Measurements from ENCODE around the gene ZYX. TPM values are rescaled to one million over a fixed set of nuclear protein-coding genes. Genes with fewer than 3 reads are reported as not detected.

Gene ZYX
- total RNA-seq, 1 donor from 2014 or later, result 290 TPM

DNA sequence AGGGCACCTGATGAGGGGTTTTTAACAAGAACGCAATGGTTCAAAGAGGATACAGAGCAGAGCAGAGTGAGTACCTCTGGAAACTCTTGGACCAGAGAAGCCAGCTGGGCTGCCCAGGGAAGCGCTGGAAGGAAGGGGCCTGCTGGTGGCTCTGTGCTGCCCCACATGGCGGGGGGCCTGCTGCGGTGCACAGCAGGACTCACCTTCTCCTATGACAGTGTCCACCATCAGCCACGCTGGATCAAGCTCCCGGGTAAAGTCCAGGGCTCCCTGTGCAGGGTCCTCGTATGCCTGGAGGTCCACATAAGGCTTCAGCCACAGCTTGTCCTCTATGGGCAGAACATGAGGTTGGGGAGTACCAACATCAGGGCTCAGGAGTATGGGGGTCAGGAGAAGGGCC, 15.0 kb downstream of the ZYX start:
- TF ChIP-seq CTCF (IDR thresholded peaks at IDR 0.05; ENCODE audit: unreplicated experiment), result no peak

DNA sequence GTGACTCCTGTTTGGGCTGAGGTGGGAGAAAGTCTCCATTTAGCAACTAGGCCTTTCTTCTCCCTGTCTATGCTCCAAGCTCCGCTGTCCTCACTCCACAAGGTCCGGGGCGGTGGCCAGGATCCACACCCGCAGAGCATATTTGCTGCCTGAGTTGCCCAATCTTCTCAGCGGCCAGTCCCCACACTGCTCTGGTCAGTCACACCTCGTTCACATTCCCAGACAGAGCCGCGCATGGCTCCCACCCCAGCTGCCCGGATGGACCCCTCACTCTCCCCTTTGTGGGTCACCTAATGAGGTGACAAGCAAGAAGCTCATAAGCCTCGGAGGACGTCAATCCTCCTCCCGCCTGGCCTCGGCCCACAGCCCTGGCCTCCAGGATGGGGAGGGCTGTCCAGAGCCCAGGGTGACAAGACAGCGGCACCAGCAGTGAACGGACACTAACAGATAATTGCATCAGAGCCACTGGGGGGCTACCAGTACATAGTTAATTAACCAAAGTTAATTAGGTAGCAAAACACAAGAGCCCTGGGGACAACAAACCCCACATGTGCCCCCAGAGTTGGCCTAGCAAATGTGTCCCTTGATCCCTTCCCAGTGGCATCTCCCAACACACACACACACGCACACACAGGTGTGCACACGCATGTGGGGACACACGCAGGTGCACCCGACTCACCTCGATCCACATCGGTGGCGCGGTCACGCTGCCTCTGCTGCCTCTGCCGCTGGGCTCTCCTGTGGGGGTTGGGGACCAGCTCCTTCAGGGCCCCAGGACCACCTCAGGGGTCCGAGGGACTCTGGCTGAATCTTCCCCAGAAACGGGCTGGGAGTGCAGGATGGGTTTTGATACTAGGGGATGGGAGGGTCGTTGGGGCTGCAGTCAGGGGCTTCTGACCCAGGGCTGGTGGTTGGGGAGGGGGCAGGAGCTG, 15.7 kb downstream of the ZYX start:
- Mint-ChIP-seq H3K27ac (no peak overlapping the region), H3K9me3 (no peaks in the 10 kb centered on the region), H3K4me3 (no peak overlapping the region), H3K4me1 (peaks cover 14% of the 10 kb centered on the region), H3K36me3 (peaks cover 25% of the 10 kb centered on the region), H3K27me3 (ENCODE audit: low read depth) (no peaks in the 10 kb centered on the region)
- TF ChIP-seq CTCF (IDR thresholded peaks at IDR 0.05; ENCODE audit: unreplicated experiment), result no peak
- no peak for DNase-seq (ENCODE audit: low spot score in 2 of 2, unreplicated experiment in 2 of 2)

More for the DNA sequence above, 15.0 kb downstream of the ZYX start:
- no peak overlapping the region for H3K27ac Mint-ChIP-seq
- H3K4me3 Mint-ChIP-seq, result no peak overlapping the region
- no peak for DNase-seq (ENCODE audit: low spot score in 2 of 2, unreplicated experiment in 2 of 2)
- no peaks in the 10 kb centered on the region for H3K9me3 Mint-ChIP-seq
- H3K36me3 Mint-ChIP-seq, result peaks cover 25% of the 10 kb centered on the region
- H3K27me3 Mint-ChIP-seq (ENCODE audit: low read depth), result no peaks in the 10 kb centered on the region
- H3K4me1 Mint-ChIP-seq, result peaks cover 16% of the 10 kb centered on the region

GRCh38 chr7:143397710-143398530, 16.8 kb downstream of the ZYX start:
- Mint-ChIP-seq H3K4me1 (peaks cover 6% of the 10 kb centered on the region), H3K27ac (no peak overlapping the region), H3K36me3 (peaks cover 20% of the 10 kb centered on the region), H3K4me3 (no peak overlapping the region), H3K27me3 (ENCODE audit: low read depth) (no peaks in the 10 kb centered on the region), H3K9me3 (no peaks in the 10 kb centered on the region)
- no peak for TF ChIP-seq CTCF (IDR thresholded peaks at IDR 0.05; ENCODE audit: unreplicated experiment)
- no peak for DNase-seq (ENCODE audit: low spot score in 2 of 2, unreplicated experiment in 2 of 2)

DNA sequence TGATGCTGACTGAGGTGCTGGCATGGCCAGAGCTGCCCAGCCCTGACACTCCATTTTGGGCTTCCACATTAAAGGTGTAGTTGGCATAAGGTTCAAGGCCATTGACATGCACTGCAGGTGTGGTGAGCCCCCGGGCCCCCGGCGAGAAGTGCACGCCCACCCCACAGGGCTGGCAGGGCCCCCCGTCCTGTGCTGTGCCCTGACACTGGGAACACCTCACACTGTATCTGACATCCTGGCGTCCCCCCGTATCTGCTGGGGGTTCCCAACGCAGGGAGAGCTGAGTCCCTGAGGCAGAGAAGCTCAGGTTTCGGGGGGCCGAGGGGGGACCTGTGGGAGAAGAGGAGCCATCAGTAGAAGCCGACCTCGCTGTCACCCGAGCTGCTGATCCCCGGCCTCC, 17.5 kb downstream of the ZYX start:
- DNase-seq (ENCODE audit: low spot score in 2 of 2, unreplicated experiment in 2 of 2), result no peak
- H3K4me1 Mint-ChIP-seq, result peaks cover 3% of the 10 kb centered on the region
- no peak overlapping the region for H3K27ac Mint-ChIP-seq
- no peak for TF ChIP-seq CTCF (IDR thresholded peaks at IDR 0.05; ENCODE audit: unreplicated experiment)
- no peaks in the 10 kb centered on the region for H3K9me3 Mint-ChIP-seq
- H3K36me3 Mint-ChIP-seq, result peaks cover 15% of the 10 kb centered on the region
- H3K27me3 Mint-ChIP-seq (ENCODE audit: low read depth), result no peaks in the 10 kb centered on the region
- H3K4me3 Mint-ChIP-seq, result no peak overlapping the region

DNA sequence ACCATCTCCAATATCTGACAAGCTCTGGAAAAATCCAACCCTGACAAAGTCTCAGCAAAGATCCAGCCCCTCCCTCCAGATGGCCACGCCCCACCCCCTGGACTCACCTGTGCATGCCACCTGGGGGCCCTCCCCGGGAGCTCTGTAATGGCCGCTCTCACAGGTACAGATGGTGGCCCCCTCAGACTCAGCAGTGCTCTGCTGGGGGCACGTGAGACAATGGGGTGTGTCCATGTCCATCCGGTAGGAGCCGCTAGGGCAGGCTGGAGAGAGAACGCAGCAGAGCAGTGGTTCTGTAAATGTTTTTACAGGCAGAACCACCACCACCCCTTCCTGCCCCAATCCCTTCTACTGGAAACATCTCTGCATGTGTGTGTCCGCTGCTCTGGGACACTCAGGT, 18.0 kb downstream of the ZYX start:
- Mint-ChIP-seq H3K27me3 (ENCODE audit: low read depth) (no peaks in the 10 kb centered on the region), H3K27ac (no peak overlapping the region), H3K9me3 (no peaks in the 10 kb centered on the region), H3K4me3 (no peak overlapping the region), H3K36me3 (peaks cover 10% of the 10 kb centered on the region), H3K4me1 (no peaks in the 10 kb centered on the region)
- no peak for TF ChIP-seq CTCF (IDR thresholded peaks at IDR 0.05; ENCODE audit: unreplicated experiment)
- no peak for DNase-seq (ENCODE audit: low spot score in 2 of 2, unreplicated experiment in 2 of 2)

Data from mesothelial cell of epicardium (in vitro differentiated cells).